GF-D8 (cell line): ENCODE measurements around the gene RSPO4.

Experiments used
- DNase-seq: peaks from one replicate; lab custom pipeline; 2025; lab: John Stamatoyannopoulos, UW

Gene RSPO4

DNA sequence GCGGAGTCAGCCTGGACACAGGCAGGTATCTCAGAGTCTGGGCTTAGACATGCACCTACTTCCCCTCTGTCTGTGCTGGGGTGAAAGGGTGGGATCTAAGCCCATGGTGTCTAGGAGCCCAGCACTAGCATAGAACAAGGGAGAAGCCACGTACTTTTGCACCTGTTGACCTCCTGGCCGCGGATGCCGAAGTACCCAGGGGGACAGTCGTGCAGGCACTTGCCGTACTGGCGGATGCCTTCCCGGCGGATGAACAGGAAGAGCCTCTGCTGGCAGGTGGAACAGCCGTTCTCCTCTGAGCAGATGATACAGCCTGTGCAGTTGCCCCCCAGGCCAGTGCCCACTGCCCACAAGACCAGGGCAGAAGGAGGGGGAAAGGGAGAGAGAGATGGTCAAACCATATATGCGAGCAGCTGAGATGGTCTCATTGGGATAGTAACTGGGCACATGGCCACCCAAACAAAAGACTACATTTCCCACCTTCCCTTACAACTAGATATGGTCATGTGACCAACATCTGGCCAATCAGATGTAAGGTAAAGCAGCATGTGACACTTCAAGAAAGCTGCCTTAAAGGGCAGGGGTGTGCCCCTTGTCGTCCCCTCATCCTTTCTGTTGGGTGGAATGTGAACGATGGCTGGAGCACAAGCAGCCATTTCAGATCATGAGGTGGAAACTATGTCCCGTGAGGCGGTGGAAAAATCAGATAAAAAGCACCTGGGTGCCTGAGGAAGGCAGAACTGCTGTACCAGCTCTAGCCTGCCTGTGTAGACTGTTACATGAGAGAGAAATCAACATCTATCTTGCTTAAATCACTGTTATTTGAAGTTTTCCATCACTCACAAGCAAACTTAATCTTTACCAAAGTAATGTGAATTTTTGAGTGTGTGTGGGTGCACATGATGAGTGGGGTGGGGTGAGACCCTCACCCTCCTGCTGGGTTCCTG, 34.0 kb downstream of the RSPO4 start:
- DNase-seq: no peak

DNA sequence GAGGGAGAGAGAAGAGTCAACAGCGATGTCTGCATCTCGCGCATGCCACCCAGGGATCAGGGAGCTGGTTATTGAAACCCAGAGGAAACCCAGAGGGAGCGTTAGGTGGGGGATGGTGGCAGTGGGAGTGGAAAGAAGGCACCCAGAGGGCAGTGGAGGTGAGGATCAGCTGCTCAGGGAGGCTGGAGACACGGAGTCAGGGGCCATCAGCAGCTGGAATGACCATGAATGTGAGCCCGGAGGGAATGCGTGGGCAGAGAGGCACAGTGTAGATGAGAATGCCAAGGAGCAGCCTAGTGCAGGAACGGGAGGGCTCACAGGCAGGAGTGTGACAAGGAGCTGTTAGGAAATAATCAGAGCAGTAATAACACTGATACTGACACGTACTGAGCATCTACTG, 36.2 kb downstream of the RSPO4 start:
- DNase-seq: no peak

DNA sequence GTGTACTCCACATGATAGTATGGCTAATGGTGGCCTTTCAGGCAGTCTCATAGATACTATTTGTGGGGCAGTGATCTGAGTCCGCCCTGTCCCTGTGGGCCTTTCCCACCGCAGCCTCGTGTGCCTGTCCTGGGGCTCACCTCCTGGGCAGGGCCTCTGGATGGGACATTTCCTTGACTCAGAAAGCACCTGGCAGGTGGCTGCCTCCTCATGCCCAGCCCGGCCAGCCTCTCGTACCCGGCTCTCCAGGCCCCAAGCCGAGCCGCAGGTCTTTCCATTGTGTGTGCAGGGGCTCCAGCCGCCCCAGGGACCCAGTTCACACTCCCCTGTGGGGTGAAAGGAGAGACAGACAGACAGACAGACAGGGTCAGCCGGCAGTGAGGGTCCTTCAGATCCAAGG, 38.3 kb downstream of the RSPO4 start:
- DNase-seq: no peak

DNA sequence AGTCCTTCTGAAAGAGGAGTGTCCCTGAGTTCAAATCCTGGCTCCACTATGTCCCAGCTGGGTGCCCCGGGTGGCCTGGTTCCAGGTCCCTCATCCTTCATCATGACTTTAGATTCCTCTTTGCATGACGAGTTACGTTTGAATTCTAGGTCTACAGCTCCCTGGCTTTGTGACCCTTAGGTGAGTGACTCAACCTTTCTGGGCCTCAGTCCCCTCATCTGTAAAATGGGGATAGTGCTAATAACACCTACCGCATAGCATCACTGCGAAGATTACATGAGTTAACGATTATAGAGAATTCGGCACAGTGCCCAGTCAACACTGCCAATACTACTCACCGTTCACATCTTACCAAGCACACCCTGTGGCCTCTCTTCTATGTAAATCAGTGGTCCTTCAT, 39.4 kb downstream of the RSPO4 start:
- no peak for DNase-seq

DNA sequence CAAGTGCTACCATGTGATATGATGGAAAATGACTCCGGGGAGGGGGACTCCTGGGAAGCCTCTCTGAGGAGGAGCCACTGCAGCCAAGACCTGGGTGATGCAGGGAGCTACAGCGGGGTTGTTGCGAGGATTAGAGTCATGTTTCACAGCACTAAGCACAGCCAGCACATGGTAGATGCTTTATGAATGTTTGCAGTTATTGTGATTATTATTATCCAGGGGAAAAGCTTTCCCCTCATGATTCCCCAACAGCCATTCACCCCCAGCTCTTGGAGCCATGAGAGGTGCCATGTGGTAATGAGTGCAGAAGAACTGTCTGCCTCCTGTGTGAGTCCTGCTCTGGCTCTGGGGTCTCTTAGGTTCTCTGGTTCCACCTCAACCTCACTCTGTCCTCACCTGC, 39.9 kb downstream of the RSPO4 start:
- no peak for DNase-seq

DNA sequence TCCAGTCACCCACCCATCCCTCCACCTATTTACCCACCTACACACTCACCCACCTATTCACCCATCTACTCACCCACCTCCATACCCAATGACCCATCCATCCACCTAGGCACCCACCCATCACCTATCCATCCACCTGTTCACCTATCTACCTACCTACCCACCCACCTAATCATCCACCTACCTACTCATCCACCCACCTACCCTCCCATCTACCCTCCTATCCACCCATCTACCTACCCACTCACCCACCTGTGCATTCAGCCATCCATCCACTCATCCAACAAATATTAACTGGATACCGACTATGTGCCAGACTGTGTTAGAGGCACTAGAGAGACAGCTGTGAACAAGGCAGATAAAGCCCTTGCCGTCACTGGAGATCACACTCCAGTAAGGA, 40.3 kb downstream of the RSPO4 start:
- DNase-seq: no peak

DNA sequence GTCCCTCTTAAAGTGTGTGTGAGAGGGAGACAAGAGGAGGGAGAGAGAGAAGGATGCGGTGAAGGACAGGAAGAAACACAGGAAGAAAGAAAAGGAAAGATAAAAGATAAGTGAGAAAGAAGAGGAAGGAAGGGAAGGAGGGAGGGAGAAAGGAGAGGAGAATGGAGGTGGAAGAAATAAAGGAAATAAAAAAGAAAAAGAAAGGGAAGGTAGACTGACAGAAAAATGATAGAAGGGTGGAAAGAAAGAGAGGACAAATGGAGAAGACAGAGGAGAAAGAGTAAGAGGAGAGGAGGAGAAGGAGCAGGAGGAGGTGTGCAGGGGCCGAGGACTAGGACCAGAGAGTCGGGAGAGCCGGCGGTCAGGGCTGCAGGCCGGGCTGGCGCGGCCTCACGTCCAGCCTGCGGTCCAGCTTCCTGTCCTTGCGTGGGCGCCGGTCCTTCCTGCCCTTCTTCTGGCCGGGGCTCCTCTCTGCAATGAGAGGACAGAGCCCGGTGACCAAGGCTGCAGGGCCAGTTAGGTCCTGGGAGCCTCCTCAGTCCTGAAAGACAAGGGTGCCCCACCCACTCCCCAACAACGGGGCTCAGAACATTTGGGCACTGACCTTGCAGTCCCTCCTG, 42.0 kb downstream of the RSPO4 start:
- no peak for DNase-seq

DNA sequence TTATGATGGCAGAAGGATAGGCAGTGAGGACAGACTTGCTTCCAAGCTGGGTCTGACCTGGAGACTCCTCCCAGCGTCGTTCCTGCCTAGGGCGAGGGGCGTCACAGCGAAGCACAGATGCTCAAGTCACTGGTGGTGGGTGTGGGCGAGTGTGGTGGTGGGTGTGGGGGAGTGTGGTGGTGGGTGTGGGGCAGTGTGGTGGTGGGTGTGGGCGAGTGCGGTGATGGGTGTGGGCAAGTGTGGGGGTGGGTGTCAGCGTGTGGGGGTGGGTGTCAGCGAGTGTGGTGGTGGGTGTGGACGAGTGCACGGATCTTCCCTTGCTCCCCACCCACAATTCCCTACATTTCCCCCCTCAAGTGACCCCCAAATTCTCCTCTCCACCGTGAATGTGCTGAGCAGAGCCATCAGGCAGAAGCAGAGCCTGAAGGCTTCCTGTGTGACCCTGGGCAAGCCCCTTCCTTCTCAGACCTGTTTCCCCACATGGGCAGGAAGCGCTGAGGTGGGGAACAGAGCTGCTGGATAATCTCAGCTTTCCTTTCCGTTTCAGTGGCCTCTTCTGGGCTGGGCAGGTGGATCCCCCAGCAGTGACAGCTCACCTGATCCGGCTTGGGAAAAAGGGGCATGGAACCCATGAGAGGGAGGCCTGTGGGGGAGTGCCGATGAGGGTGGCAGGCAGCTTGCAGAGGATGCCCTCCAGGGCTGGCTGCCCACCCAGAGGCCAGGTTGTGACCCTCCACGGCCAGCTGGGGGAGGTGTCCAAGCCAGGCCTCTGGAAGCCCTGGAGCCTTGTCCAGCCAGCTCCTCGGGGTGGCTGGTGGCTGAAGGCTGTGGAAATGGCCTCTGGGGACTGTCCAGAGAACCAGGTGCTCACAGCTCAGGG, 42.9 kb downstream of the RSPO4 start:
- DNase-seq: no peak

DNA sequence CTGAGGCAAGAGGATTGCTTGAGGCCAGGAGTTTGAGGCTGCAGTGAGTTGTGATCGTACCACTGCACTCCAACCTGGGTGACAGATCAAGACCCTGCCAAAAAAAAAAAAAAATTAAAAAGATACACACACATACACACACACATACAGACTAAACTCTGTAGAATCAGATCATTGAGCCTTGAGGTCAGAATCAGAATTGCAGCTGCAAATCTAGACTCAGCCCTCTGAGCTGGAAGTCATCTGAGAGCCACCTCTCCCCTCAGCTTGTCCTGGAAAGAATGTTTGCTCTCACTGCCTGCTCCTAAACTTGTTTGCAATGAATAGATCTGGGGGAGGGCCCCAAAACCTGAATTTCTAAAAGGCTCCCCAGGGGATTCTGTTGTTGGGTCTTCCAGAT, 44.6 kb downstream of the RSPO4 start:
- DNase-seq: no peak

DNA sequence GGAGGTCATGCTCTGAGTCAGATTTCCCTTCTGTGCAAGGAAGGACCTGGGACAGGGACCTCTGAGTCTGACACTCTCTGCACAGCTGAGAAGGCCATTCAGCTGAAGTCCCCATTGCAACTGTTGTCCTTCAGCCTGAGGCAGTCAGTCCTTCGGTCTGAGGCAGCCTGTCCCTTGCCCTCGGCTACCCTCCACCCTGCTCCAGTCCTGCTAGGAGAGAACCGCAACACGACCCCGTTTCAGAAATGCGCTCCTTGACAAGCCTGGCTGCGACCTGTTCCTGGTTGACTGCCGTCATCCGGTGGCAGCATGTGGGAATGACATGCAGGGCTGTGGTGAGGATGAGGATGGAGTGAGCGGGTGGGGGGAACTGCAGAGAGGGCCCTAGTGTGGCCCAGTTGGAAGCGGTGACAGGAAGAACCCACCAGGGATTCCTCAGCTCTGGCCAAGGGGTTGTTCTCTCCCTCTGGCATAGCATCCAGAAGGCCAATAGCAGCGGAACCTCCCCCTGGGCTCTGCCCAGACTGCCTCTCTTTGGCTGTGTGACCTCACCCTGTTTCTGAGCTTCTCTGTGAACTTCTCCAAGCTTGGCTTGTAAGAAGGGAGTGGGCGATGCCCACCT, 45.7 kb downstream of the RSPO4 start:
- no peak for DNase-seq

DNA sequence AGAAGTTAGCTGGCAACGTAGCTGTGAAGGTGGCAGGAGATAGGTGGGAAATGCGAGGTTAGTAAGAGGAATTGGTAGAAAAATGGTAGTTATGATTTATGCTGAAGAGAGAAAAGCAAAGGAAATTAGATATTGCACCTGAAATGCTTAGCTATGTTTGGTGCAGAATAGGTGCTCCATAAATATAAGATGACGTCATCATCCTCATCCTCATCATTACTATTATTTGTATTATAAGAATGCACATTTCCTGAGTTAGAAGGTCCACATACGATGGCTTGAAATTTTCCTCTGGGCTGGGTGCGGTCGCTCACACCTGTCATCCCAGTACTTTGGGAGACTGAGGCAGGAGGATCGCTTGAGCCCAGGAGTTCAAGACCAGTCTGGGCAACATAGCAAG, 46.5 kb downstream of the RSPO4 start:
- DNase-seq: no peak

DNA sequence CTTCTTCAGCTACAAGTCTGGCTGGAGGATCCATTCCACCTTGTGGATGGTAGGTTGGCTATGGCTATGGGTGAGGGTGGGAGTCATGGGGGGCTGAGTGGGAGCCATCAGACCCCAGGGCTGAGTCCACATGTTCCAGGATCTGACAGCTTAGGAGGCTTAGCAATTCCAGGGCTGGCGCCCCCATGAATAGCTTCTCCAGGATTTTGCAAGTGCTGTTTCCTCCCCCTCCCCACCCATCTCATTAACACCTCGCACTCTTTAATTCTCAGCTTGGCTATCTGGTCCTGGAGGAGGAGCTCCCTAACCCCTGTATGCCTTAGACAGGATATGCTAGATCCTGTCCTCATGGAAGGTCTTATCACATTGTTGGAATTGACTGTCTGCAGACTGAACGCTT, 47.0 kb downstream of the RSPO4 start:
- DNase-seq: no peak

DNA sequence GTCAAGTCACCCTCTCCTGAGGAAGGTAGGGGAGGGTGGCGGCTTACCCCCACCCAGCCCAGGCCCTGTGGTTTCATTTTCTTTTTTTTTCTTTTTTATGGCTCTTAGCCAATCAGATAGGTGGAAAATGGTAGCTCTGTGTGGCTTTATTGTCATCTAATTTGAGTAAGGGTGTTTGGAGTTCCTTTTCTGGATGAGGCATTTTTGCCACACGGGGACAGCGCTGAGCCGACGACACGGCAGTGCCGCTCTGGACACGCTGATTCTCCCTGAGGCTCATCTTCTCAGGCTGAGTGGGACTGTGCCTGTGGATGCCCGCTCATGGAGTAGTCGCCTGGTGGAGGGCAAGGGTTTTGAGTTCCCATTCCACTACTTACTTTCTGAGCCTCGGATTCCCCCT, 48.4 kb downstream of the RSPO4 start:
- no peak for DNase-seq

DNA sequence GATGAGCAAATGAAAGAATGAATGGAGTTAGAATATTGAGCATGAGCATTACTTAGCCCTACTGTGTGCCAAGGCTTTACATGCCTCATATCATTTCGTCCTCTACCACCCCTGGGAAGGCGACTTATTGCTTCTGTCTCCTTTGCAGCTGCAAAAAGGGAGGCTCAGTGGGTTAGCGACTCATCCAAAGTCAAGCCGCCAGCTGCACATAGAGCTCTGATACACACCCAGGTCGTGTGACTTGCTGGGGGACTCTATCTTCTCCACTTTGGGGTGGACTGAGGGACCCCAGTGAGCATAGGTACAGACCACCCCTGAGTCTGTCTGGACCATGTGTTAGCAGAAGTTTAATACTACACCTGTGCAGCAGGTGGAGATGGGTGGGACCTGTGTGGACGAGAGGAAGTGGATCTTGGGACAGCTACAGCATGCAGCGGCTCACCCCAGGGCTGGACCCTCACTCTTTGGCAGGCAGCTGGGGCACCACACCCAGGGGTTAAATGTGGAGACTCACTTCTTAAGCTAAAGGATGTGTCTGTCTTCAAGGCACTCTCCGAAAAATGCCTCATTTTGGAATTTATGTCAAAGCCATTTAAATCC, 49.8 kb downstream of the RSPO4 start:
- no peak for DNase-seq

DNA sequence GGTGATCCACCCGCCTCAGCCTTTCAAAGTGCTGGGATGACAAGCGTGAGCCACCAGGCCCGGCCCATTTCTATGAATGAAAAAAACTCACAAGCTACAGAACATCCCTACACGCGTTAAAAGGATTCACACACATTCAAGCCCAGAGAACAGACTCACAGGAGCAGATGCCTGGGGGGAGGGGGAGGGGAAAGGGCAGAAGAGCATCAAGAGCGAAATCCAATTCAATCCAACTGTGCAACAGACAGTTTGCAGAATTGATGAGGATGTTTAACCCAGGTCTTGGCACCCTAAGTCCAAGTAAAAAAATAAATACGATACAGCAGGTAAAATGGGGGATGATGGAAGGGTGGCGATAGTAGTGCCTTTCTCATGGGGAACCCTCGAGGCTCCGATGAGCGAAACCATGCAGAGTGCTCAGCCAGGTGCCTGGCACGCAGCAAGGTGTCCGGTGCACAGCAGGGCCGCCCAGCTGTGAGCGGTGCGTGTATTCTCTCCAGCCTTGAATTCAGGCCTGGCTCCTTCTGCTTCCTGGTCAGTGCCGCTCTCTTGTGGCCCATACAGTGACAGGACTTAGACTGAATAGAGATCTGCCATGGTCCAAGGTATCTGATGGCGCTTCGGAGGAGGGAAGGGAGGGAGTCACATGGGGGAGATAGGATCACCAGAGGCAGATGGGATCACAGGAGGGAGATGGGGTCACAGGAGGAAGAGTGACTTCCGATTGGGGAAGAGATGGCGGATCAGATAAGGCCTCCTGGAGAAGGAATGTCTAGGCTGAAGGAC, 50.5 kb downstream of the RSPO4 start:
- DNase-seq: no peak

DNA sequence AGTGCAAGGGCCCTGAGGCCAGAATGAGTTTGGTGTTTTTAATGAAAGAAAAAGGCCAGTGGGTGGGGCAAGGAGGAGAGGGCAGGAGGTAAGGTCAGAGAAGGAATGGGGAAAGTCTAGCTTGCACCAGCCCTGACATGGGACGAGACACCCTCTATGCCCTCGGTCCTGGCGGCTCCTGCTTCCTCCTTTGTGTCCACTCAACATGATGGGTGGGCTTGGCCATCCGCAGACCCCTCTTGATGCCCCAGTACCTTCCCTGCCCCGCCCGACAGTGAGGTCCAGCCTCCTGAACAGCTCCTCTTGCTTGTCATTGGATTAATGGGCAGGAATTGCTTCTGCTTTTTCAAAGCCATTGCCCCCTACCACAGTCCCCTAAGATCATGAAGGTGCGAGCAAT, 52.4 kb downstream of the RSPO4 start:
- DNase-seq: no peak

DNA sequence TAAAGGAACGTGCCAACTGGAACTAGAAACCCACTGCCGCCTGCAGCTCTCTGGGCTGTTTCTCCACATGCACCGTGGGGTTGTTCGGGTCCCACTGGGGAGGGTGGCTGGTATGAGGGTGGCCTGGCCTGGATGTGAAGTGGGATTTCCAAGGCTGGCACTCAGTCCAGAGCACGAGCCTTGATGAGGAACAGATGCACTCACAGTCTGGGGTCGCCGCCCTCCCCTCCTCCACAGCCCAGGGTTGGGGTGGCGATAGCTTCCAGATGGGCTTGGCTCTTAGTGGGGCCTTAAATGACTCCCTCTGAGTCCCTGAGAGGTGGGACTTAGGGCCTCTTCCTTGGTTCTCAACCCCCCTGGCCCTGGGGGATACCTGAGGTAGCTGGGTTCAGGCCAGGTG, 55.3 kb downstream of the RSPO4 start:
- DNase-seq: no peak

DNA sequence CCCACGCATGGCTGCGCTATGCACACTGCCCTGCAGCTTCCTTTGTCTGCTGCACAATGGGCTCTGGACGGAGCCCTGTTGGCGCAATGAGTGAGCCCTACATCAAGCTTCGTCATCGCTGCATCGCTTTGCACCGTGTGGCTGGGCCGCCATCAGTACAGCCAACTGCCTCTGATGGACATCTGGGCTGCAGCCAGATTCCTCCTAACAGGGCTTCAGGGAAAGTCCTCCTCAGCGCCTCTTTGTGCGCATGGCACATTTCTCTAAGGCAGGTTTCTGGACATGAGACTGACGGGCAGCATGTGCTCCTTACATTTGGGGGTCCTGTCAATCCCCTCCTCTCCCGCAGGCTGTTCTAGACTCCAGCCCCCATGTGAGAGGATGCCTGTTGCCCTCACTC, 56.3 kb downstream of the RSPO4 start:
- no peak for DNase-seq

DNA sequence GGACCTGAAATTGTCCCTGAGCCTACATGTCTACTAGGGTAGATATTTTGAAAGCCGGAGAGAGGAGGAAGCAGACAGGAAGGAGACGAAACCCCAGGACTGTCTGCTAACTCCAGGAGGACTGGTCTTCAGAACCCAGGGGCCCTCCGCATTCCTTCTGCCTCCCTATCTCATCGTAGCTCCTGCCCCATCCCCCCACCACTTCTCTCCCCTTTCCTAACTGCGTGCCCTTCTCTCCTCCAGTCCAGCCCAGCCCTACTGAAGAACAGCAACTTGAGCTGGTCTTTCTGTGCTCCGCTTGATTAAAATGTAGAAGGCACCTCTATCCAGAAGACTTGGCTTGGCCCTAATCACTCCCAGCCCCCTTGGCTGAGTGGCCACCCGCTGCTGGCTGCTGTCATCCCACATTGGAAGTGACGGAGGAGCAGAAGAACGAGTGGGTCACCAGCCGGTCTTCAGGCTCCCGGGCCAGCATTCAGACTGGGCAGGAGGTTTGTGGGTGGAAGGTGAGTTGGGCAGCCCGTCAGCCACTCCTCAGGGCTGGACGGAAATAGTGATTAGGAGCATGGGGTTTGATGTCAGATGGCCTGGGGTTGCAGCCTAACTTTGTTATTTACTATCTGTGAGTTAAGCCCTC, 57.2 kb downstream of the RSPO4 start:
- no peak for DNase-seq

DNA sequence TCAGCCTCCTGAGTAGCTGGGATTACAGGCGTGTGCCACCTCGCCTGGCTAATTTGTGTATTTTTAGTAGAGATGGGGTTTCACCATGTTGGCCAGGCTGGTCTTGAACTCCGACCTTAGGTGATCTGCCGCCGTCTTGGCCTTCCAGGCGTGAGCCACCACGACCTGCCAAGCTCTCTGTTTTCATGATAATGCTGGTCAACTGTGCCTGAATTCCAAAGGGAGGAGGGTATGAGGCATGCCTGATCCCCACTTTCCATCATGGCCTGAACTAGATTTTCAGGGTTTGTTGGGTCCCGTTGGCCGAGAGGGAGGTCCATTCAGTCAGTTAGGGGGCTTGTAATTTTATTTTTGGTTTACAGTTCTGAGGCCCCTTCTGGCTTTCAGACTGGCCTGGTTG, 58.0 kb downstream of the RSPO4 start:
- no peak for DNase-seq

DNA sequence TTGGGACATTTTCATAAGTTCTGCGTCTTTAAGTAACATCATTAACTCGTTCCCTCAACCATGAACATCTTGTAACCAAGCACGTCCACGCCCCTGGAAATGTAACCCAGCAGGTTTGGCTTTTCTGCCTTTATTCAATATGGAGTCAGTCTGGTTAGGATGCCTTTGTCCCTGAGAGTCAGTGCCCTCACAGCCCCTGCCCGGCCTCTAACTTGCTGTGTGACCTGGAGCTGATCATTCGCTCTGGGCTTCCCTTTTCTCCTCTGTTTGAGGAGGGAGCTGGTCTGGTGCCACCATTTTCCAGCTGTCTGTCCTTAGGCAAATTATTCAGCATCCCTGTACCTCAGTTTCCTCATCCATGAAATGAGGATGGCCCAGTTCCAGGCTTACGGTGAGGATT, 59.5 kb downstream of the RSPO4 start:
- no peak for DNase-seq
